ENCODE results near the gene NELFA.
"Not testable (repeated sequence)": the region's sequence is repeated elsewhere in the genome, so short reads cannot be mapped to it uniquely, and the experiment has no call there.

NELFA gene

GRCh38 chr4:2042947-2043395 is 34.2 kb upstream of the NELFA start:
- no peak for TF ChIP-seq Cebpa-rat (IDR thresholded peaks at IDR 0.05)
- H3K4me2 ChIP-seq = peak overlapping the region; percentile 79 to 98 (median 90)
- no peak overlapping the region for H3K27ac ChIP-seq
- peaks cover 33 to 61% (median 45%) of the 10 kb centered on the region in 11 experiments for H3K27me3 ChIP-seq
- H3K4me3 ChIP-seq = peak overlapping the region; percentile 59 to 77 (median 70)
- peaks cover 26 to 56% (median 50%) of the 10 kb centered on the region in 10 experiments; a peak in 19 of 20 replicates for H3K4me1 ChIP-seq
- peaks cover 0 to 14% (median 10%) of the 10 kb centered on the region in 11 experiments; a peak in 10 of 22 replicates for H3K36me3 ChIP-seq
- peak overlapping the region in 9 of 11 experiments; percentile 51 to 75 (median 74); a peak in 13 of 22 replicates for H3K9ac ChIP-seq
- H3K9me3 ChIP-seq (replicated peaks in 1 of 11) = peaks cover 0 to 7% (median 0%) of the 10 kb centered on the region in 11 experiments; a peak in 1 of 22 replicates
- H4K20me1 ChIP-seq = peaks cover 14 to 46% (median 37%) of the 10 kb centered on the region in 11 experiments

GRCh38 chr4:2042204-2042946 is 33.6 kb upstream of the NELFA start:
- peaks cover 33 to 56% (median 42%) of the 10 kb centered on the region in 11 experiments for H3K27me3 ChIP-seq
- peak overlapping the region; percentile 51 to 75 (median 73); a peak in 21 of 22 replicates for H3K9ac ChIP-seq
- peaks cover 26 to 54% (median 50%) of the 10 kb centered on the region in 10 experiments; a peak in 19 of 20 replicates for H3K4me1 ChIP-seq
- peak overlapping the region; percentile 79 to 100 (median 90) for H3K4me2 ChIP-seq
- H3K36me3 ChIP-seq = peaks cover 0 to 14% (median 10%) of the 10 kb centered on the region in 11 experiments; a peak in 10 of 22 replicates
- peak overlapping the region in 3 of 11 experiments; percentile 56 to 65 (median 62); a peak in 7 of 22 replicates for H3K27ac ChIP-seq
- peaks cover 0 to 7% (median 0%) of the 10 kb centered on the region in 11 experiments; a peak in 1 of 22 replicates for H3K9me3 ChIP-seq (replicated peaks in 1 of 11)
- H3K4me3 ChIP-seq = peak overlapping the region; percentile 59 to 77 (median 70)
- TF ChIP-seq Cebpa-rat (IDR thresholded peaks at IDR 0.05) = no peak
- peaks cover 14 to 43% (median 37%) of the 10 kb centered on the region in 11 experiments for H4K20me1 ChIP-seq

- peaks cover 33 to 47% (median 36%) of the 10 kb centered on the region in 11 experiments for H3K27me3 ChIP-seq
- peak overlapping the region; percentile 93 to 100 (median 98) for H3K4me2 ChIP-seq
- H3K9me3 ChIP-seq (replicated peaks in 1 of 11) = peaks cover 0 to 7% (median 0%) of the 10 kb centered on the region in 11 experiments; a peak in 1 of 22 replicates
- no peak for TF ChIP-seq Cebpa-rat (IDR thresholded peaks at IDR 0.05)
- peaks cover 19 to 45% (median 42%) of the 10 kb centered on the region in 10 experiments; a peak in 19 of 20 replicates for H3K4me1 ChIP-seq
- peak overlapping the region; percentile 59 to 77 (median 70) for H3K4me3 ChIP-seq
- H3K27ac ChIP-seq = peak overlapping the region in 7 of 11 experiments; percentile 21 to 65 (median 43); a peak in 7 of 22 replicates
- peaks cover 0 to 14% (median 10%) of the 10 kb centered on the region in 11 experiments; a peak in 10 of 22 replicates for H3K36me3 ChIP-seq
- peak overlapping the region; percentile 51 to 75 (median 73) for H3K9ac ChIP-seq
- H4K20me1 ChIP-seq = peaks cover 14 to 40% (median 36%) of the 10 kb centered on the region in 11 experiments
These were observed 32.7 kb upstream of the NELFA start for GRCh38 chr4:2041239-2042130.

- TF ChIP-seq Cebpa-rat (IDR thresholded peaks at IDR 0.05) = no peak
- peak overlapping the region in 8 of 11 experiments; percentile 65 to 75 (median 74); a peak in 8 of 22 replicates for H3K9ac ChIP-seq
- peak overlapping the region; percentile 59 to 77 (median 70) for H3K4me3 ChIP-seq
- no peak overlapping the region for H3K27ac ChIP-seq
- H3K27me3 ChIP-seq = peaks cover 29 to 39% (median 36%) of the 10 kb centered on the region in 11 experiments
- H3K4me1 ChIP-seq = peaks cover 15 to 37% (median 34%) of the 10 kb centered on the region in 10 experiments; a peak in 19 of 20 replicates
- peak overlapping the region; percentile 93 to 100 (median 98) for H3K4me2 ChIP-seq
- H4K20me1 ChIP-seq = peaks cover 14 to 31% (median 27%) of the 10 kb centered on the region in 11 experiments
- H3K9me3 ChIP-seq (replicated peaks in 1 of 11) = peaks cover 0 to 7% (median 0%) of the 10 kb centered on the region in 11 experiments; a peak in 1 of 22 replicates
- peaks cover 0 to 14% (median 10%) of the 10 kb centered on the region in 11 experiments; a peak in 10 of 22 replicates for H3K36me3 ChIP-seq
These were observed 31.8 kb upstream of the NELFA start for GRCh38 chr4:2040391-2041238.

- H3K4me2 ChIP-seq = peak overlapping the region in 1 of 11 experiments; percentile 23; a peak in 1 of 22 replicates
- no peak overlapping the region for H3K27ac ChIP-seq
These were observed 28.1 kb upstream of the NELFA start for GRCh38 chr4:2036866-2037265.

GRCh38 chr4:2036327-2036726 is 27.6 kb upstream of the NELFA start:
- Histone ChIP-seq H3K9ac (no peak overlapping the region), H3K4me2 (no peak overlapping the region), H3K4me3 (no peak overlapping the region), H3K36me3 (no peaks in the 10 kb centered on the region), H3K9me3 (replicated peaks in 1 of 11) (no peaks in the 10 kb centered on the region), H3K27ac (no peak overlapping the region), H3K27me3 (peaks cover 25 to 32% (median 28%) of the 10 kb centered on the region in 11 experiments), H4K20me1 (no peaks in the 10 kb centered on the region; a peak in 1 of 22 replicates), H3K4me1 (peaks cover 0 to 4% (median 3%) of the 10 kb centered on the region in 10 experiments; a peak in 14 of 20 replicates)
- no peak for TF ChIP-seq Cebpa-rat (IDR thresholded peaks at IDR 0.05)

More at GRCh38 chr4:2036866-2037265, 28.1 kb upstream of the NELFA start:
- no peak overlapping the region for H3K9ac ChIP-seq
- no peaks in the 10 kb centered on the region for H3K36me3 ChIP-seq
- H3K27me3 ChIP-seq = peaks cover 29 to 37% (median 33%) of the 10 kb centered on the region in 11 experiments
- no peak overlapping the region for H3K4me3 ChIP-seq
- no peaks in the 10 kb centered on the region; a peak in 1 of 22 replicates for H4K20me1 ChIP-seq
- TF ChIP-seq Cebpa-rat (IDR thresholded peaks at IDR 0.05) = no peak
- peaks cover 0 to 8% (median 6%) of the 10 kb centered on the region in 10 experiments; a peak in 14 of 20 replicates for H3K4me1 ChIP-seq
- no peaks in the 10 kb centered on the region for H3K9me3 ChIP-seq (replicated peaks in 1 of 11)

- not testable (repeated sequence) for H3K27ac ChIP-seq, H3K4me1 ChIP-seq, H3K27me3 ChIP-seq, H3K4me3 ChIP-seq, H4K20me1 ChIP-seq, H3K9ac ChIP-seq, H3K4me2 ChIP-seq, H3K36me3 ChIP-seq
- H3K9me3 ChIP-seq (replicated peaks in 1 of 11) = peaks cover 6 to 16% (median 12%) of the 10 kb centered on the region in 11 experiments
These were observed 22.4 kb upstream of the NELFA start for GRCh38 chr4:2031161-2031560.

- H3K9ac ChIP-seq, H3K4me3 ChIP-seq, H3K4me2 ChIP-seq, H3K27me3 ChIP-seq, H3K4me1 ChIP-seq, H3K27ac ChIP-seq, H4K20me1 ChIP-seq, H3K36me3 ChIP-seq: not testable (repeated sequence)
- H3K9me3 ChIP-seq (replicated peaks in 1 of 11) = peaks cover 22 to 36% (median 29%) of the 10 kb centered on the region in 11 experiments
These were observed 18.3 kb upstream of the NELFA start for GRCh38 chr4:2027120-2027519.
